ENCODE data around the gene SFSWAP.

GRCh38 chr12:131830914-131831571, 120.2 kb downstream of the SFSWAP start:
- no peak for TF ChIP-seq POLR2A (IDR thresholded peaks at IDR 0.05)
- no peak for TF ChIP-seq CTCF (IDR thresholded peaks at IDR 0.05)
- TF ChIP-seq POLR2AphosphoS5 (IDR thresholded peaks at IDR 0.05): no peak

Measured in transverse colon (tissue), 4 donors.